ENCODE measurements around the gene LGALS13.

DNA sequence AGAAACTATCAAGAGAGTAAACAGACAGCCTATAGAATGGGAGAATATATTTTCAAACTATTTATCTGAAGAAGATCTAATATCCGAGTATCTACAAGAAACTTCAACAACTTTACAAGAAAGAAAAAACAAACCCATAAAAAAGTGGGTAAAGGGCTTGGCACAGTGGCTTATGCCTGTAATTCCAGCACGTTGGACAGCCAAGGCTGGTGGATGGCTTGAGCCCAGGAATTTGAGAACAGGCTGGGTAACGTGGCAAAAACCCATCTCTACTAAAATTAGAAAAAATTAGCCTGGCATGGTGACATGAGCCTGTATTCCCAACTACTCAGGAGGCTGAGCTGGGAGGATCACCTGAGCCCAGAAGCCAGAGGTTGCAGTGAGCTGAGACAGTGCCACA lies 45.6 kb downstream of the LGALS13 start:
- TF ChIP-seq, protein P1, sequence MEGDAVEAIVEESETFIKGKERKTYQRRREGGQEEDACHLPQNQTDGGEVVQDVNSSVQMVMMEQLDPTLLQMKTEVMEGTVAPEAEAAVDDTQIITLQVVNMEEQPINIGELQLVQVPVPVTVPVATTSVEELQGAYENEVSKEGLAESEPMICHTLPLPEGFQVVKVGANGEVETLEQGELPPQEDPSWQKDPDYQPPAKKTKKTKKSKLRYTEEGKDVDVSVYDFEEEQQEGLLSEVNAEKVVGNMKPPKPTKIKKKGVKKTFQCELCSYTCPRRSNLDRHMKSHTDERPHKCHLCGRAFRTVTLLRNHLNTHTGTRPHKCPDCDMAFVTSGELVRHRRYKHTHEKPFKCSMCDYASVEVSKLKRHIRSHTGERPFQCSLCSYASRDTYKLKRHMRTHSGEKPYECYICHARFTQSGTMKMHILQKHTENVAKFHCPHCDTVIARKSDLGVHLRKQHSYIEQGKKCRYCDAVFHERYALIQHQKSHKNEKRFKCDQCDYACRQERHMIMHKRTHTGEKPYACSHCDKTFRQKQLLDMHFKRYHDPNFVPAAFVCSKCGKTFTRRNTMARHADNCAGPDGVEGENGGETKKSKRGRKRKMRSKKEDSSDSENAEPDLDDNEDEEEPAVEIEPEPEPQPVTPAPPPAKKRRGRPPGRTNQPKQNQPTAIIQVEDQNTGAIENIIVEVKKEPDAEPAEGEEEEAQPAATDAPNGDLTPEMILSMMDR (IDR thresholded peaks at IDR 0.05; ENCODE audit: insufficient read depth, low read length, poor library complexity, severe bottlenecking), result no peak
- TF ChIP-seq EZH2phosphoT487 (conservative IDR thresholded peaks at IDR 0.05; ENCODE audit: low read length), result no peak

All from SU-DHL-6 (cell line).